HUES64 (cell line): ENCODE measurements around the gene CTNND2.
"Not testable (repeated sequence)": the region's sequence is repeated elsewhere in the genome, so short reads cannot be mapped to it uniquely, and the experiment has no call there.

Experiments
- H3K27ac ChIP-seq: 2 replicates; pipeline ENCODE4 v1.7.0; 2013; ENCODE audit warnings: low read depth, low read length, inconsistent platforms
- H3K27me3 ChIP-seq: 2 replicates; pipeline ENCODE4 v1.6.1; 2013; ENCODE audit warnings: mild to moderate bottlenecking, low read length; ENCODE audit not compliant: insufficient read depth
- H3K36me3 ChIP-seq: 2 replicates; pipeline ENCODE4 v1.6.1; 2013; ENCODE audit warnings: mild to moderate bottlenecking, low read length; ENCODE audit not compliant: insufficient read depth
- H3K4me1 ChIP-seq: 2 replicates; pipeline ENCODE4 v1.6.1; 2013; ENCODE audit warnings: mild to moderate bottlenecking, low read length, moderate library complexity; ENCODE audit not compliant: insufficient read depth
- H3K4me3 ChIP-seq: 2 replicates; pipeline ENCODE4 v1.5.1; 2013; ENCODE audit warnings: mild to moderate bottlenecking, low read length, moderate library complexity
- H3K9ac ChIP-seq: 2 replicates; pipeline ENCODE4 v1.6.1; 2013; ENCODE audit warnings: mild to moderate bottlenecking, low read depth, low read length
- H3K9me3 ChIP-seq: 2 replicates; pipeline ENCODE4 v1.6.1; 2013; ENCODE audit warnings: low read depth, low read length; ENCODE audit not compliant: insufficient read depth
- WGBS: fragments of 150-250, 120-280 bp; methylation state at CpG from one replicate; pipeline ENCODE4 v1.1.7; 2013; ENCODE audit warnings: missing lambda C conversion rate; 5-methylcytosine and 5-hydroxymethylcytosine counted together

The CTNND2 gene

GRCh38 chr5:11076945-11077613 lies 827.2 kb downstream of the CTNND2 start:
- Histone ChIP-seq H3K4me3 (no peak overlapping the region), H3K27ac (no peak overlapping the region), H3K4me1 (no peaks in the 10 kb centered on the region), H3K9me3 (no peaks in the 10 kb centered on the region), H3K27me3 (no peaks in the 10 kb centered on the region), H3K9ac (no peak overlapping the region), H3K36me3 (no peaks in the 10 kb centered on the region)
- WGBS: 91% methylated on average over 4 of the region's 4 CpGs

- no peaks in the 10 kb centered on the region for H3K36me3 ChIP-seq
- H3K9me3 ChIP-seq: no peaks in the 10 kb centered on the region
- no peaks in the 10 kb centered on the region for H3K27me3 ChIP-seq
- no peaks in the 10 kb centered on the region for H3K4me1 ChIP-seq
- no peak overlapping the region for H3K9ac ChIP-seq
- H3K27ac ChIP-seq: no peak overlapping the region
- 84% methylated on average over 12 of the region's 12 CpGs for WGBS
- H3K4me3 ChIP-seq: no peak overlapping the region
Measured at GRCh38 chr5:11075035-11075805, 829.0 kb downstream of the CTNND2 start.

- H3K27me3 ChIP-seq: no peaks in the 10 kb centered on the region
- H3K4me1 ChIP-seq: no peaks in the 10 kb centered on the region; the same call in 1 of the 2 replicates
- no peak overlapping the region for H3K27ac ChIP-seq
- H3K4me3 ChIP-seq: no peak overlapping the region
- no peaks in the 10 kb centered on the region for H3K36me3 ChIP-seq
- H3K9me3 ChIP-seq: no peaks in the 10 kb centered on the region
- no peak overlapping the region for H3K9ac ChIP-seq
- 90% methylated on average over 5 of the region's 5 CpGs for WGBS
Measured at GRCh38 chr5:11072568-11072967, 831.7 kb downstream of the CTNND2 start.

- H3K4me1 ChIP-seq: no peaks in the 10 kb centered on the region; the same call in 1 of the 2 replicates
- no peak overlapping the region for H3K9ac ChIP-seq
- no CpG with 5 or more reads among the region's 1 CpG for WGBS
- H3K9me3 ChIP-seq: no peaks in the 10 kb centered on the region
- no peak overlapping the region for H3K27ac ChIP-seq
- H3K36me3 ChIP-seq: no peaks in the 10 kb centered on the region
- no peak overlapping the region for H3K4me3 ChIP-seq
- H3K27me3 ChIP-seq: no peaks in the 10 kb centered on the region
Measured at GRCh38 chr5:11072076-11072475, 832.2 kb downstream of the CTNND2 start.

- Histone ChIP-seq H3K36me3 (no peaks in the 10 kb centered on the region), H3K27me3 (no peaks in the 10 kb centered on the region), H3K27ac (no peak overlapping the region), H3K4me1 (peaks cover 11% of the 10 kb centered on the region), H3K9ac (no peak overlapping the region), H3K4me3 (no peak overlapping the region), H3K9me3 (no peaks in the 10 kb centered on the region)
- WGBS: 65% methylated on average over 1 of the region's 3 CpGs
Measured at GRCh38 chr5:11069041-11069440, 835.2 kb downstream of the CTNND2 start.

- H3K36me3 ChIP-seq, H3K9ac ChIP-seq, H3K27me3 ChIP-seq, H3K9me3 ChIP-seq, H3K4me3 ChIP-seq: not testable (repeated sequence)
- H3K4me1 ChIP-seq: peaks cover 11% of the 10 kb centered on the region
- H3K27ac ChIP-seq: peak overlapping the region; percentile 43; the same call in 1 of the 2 replicates
- 71% methylated on average over 1 of the region's 1 CpG for WGBS
Measured at GRCh38 chr5:11065723-11066122, 838.5 kb downstream of the CTNND2 start.

- H3K27ac ChIP-seq: peak overlapping the region; percentile 14; the same call in 1 of the 2 replicates
- H3K4me3 ChIP-seq: no peak overlapping the region
- no peak overlapping the region for H3K9ac ChIP-seq
- no peaks in the 10 kb centered on the region for H3K27me3 ChIP-seq
- H3K4me1 ChIP-seq: peaks cover 11% of the 10 kb centered on the region
- WGBS: 69% methylated on average over 4 of the region's 4 CpGs
- H3K36me3 ChIP-seq: no peaks in the 10 kb centered on the region
- no peaks in the 10 kb centered on the region for H3K9me3 ChIP-seq
Measured at GRCh38 chr5:11064763-11065450, 839.3 kb downstream of the CTNND2 start.

- no peaks in the 10 kb centered on the region for H3K27me3 ChIP-seq
- H3K36me3 ChIP-seq: no peaks in the 10 kb centered on the region
- no peak overlapping the region for H3K4me3 ChIP-seq
- no peak overlapping the region for H3K9ac ChIP-seq
- WGBS: 83% methylated on average over 7 of the region's 7 CpGs
- 0 out of 2 replicates have a peak, but pooled peaks cover 8% of the 10 kb centered on the region for H3K9me3 ChIP-seq
- H3K27ac ChIP-seq: no peak overlapping the region
- peaks cover 11% of the 10 kb centered on the region for H3K4me1 ChIP-seq
Measured at GRCh38 chr5:11062397-11062796, 841.8 kb downstream of the CTNND2 start.

GRCh38 chr5:11056560-11056959 lies 847.7 kb downstream of the CTNND2 start:
- Histone ChIP-seq H3K9ac (no peak overlapping the region), H3K36me3 (no peaks in the 10 kb centered on the region)
- 96% methylated on average over 2 of the region's 2 CpGs for WGBS

GRCh38 chr5:11054014-11054413 lies 850.2 kb downstream of the CTNND2 start:
- H3K36me3 ChIP-seq: no peaks in the 10 kb centered on the region

More at GRCh38 chr5:11056560-11056959, 847.7 kb downstream of the CTNND2 start:
- no peak overlapping the region for H3K27ac ChIP-seq
- H3K4me1 ChIP-seq: no peaks in the 10 kb centered on the region
- H3K27me3 ChIP-seq: no peaks in the 10 kb centered on the region
- no peak overlapping the region for H3K4me3 ChIP-seq
- H3K9me3 ChIP-seq: 0 out of 2 replicates have a peak, but pooled peaks cover 8% of the 10 kb centered on the region

GRCh38 chr5:11052871-11053270 lies 851.4 kb downstream of the CTNND2 start:
- Histone ChIP-seq H3K9ac (no peak overlapping the region), H3K27me3 (no peaks in the 10 kb centered on the region), H3K27ac (no peak overlapping the region), H3K9me3 (no peaks in the 10 kb centered on the region), H3K4me1 (no peaks in the 10 kb centered on the region), H3K4me3 (no peak overlapping the region), H3K36me3 (no peaks in the 10 kb centered on the region)

More at GRCh38 chr5:11054014-11054413, 850.2 kb downstream of the CTNND2 start:
- 84% methylated on average over 3 of the region's 3 CpGs for WGBS
- H3K4me1 ChIP-seq: no peaks in the 10 kb centered on the region
- no peak overlapping the region for H3K9ac ChIP-seq
- H3K4me3 ChIP-seq: no peak overlapping the region
- H3K27ac ChIP-seq: no peak overlapping the region
- 0 out of 2 replicates have a peak, but pooled peaks cover 8% of the 10 kb centered on the region for H3K9me3 ChIP-seq
- H3K27me3 ChIP-seq: no peaks in the 10 kb centered on the region
